Gastroesophageal sphincter (tissue), 3 donors: Measurements from ENCODE around the gene PLAU.

Experiments used
- EP300 ChIP-seq: sonication (generic); formaldehyde crosslinking; IDR thresholded peaks from one replicate; pipeline ENCODE4 v1.6.1; 2017; ENCODE audit warnings: antibody characterized with exemption, mild to moderate bottlenecking
- TF ChIP-seq, protein P1 (sequence below), 4 experiments: fragments of 200-600 bp in 2 of 4; fragments of 450-650 bp in 2 of 4; sonication (generic) in 1 of 4; IDR thresholded peaks; one replicate each; pipeline ENCODE4 v1.5.1; 2017 to 2019; ENCODE audit warnings: antibody characterized with exemption in 4 of 4, mild to moderate bottlenecking in 2 of 4, moderate library complexity in 2 of 4

DNA sequence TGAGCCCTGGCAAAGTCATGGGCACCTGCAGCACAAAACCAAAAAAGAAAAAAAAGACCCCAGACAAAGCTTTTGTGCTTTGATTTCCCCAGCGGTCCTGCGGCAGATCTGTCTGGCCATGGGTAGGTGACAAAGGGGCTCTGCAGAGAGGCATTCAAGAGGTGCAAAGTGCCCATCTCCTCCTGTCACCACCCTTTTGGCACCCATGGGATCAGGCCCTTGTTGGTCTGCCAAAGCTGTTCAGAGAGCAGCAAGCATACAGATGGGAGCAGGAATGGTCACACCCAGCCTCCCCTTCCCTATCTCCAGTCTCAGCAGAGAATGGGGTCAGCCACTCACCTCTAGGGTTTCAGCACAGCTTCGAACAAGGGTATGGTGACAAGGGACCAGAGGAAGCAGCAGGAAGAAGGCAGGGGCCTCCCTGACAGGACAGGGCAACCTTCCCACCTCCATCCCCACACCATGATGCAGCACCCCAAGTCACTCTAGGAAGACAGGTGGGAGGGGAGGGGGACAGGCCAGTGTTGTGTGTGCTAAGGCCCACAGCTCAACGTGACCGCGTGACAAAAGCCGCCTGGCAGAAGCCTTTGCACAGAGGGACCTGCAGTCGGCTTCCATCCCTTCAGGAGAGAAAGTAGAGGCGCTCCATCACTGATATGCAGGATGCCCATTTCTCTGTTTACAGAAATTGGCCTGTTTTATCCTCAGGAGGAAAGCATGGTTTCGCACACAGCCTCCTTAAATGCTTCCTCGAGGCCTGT lies 42.9 kb upstream of the PLAU start:
- TF ChIP-seq, protein P1, sequence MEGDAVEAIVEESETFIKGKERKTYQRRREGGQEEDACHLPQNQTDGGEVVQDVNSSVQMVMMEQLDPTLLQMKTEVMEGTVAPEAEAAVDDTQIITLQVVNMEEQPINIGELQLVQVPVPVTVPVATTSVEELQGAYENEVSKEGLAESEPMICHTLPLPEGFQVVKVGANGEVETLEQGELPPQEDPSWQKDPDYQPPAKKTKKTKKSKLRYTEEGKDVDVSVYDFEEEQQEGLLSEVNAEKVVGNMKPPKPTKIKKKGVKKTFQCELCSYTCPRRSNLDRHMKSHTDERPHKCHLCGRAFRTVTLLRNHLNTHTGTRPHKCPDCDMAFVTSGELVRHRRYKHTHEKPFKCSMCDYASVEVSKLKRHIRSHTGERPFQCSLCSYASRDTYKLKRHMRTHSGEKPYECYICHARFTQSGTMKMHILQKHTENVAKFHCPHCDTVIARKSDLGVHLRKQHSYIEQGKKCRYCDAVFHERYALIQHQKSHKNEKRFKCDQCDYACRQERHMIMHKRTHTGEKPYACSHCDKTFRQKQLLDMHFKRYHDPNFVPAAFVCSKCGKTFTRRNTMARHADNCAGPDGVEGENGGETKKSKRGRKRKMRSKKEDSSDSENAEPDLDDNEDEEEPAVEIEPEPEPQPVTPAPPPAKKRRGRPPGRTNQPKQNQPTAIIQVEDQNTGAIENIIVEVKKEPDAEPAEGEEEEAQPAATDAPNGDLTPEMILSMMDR (IDR thresholded peaks at IDR 0.05), result no peak
- no peak for TF ChIP-seq EP300
